Measurements from ENCODE around the gene CNTNAP5.

Gene CNTNAP5

DNA sequence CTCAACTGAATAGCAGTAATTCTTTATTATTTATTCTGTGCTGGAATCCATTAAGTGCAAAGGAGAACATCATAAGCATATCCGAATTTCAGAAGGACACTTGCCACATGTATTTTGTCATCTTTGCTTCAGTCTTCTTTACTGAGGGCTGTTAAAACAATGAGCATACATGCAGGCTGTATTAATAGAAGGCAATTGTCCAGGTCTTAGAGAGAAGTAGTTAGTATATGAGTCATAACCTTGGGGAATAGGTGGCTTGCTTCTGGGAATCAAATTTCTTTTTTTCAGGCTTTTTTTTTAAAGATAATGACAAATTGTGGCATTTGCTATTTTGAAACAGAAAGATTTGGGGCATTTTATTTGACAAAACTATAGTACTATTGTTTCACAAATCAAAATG lies 773.5 kb downstream of the CNTNAP5 start:
- H3K4me2 ChIP-seq (ENCODE audit: low read length), result no peak overlapping the region
- no peak for TF ChIP-seq EZH2phosphoT487 (IDR thresholded peaks at IDR 0.05; ENCODE audit: low read depth)
- no peak for TF ChIP-seq CTCF (IDR thresholded peaks at IDR 0.05; ENCODE audit: low read depth, low read length)
- H4K20me1 ChIP-seq (ENCODE audit: insufficient read depth, low read length), result no peaks in the 10 kb centered on the region
- H3K27me3 ChIP-seq (ENCODE audit: low read depth, low read length), result no peaks in the 10 kb centered on the region
- H3K9me3 ChIP-seq (ENCODE audit: insufficient read depth, low read length), result no peaks in the 10 kb centered on the region
- no peak overlapping the region for H3K27ac ChIP-seq (ENCODE audit: low read length)
- H3K4me3 ChIP-seq (ENCODE audit: low read length), result no peak overlapping the region
- H3K36me3 ChIP-seq (replicated peaks; ENCODE audit: low read depth, low read length), result no peaks in the 10 kb centered on the region
- H3K9ac ChIP-seq (ENCODE audit: low read length), result no peak overlapping the region
- H3K4me1 ChIP-seq (ENCODE audit: low read length), result no peaks in the 10 kb centered on the region
- no peak overlapping the region for H2AFZ ChIP-seq (ENCODE audit: low read depth, low read length)
- H3K79me2 ChIP-seq (ENCODE audit: low read length), result no peaks in the 10 kb centered on the region

- Histone ChIP-seq H3K4me3 (ENCODE audit: low read length) (no peak overlapping the region), H3K36me3 (replicated peaks; ENCODE audit: low read depth, low read length) (no peaks in the 10 kb centered on the region), H3K27me3 (ENCODE audit: low read depth, low read length) (no peaks in the 10 kb centered on the region), H4K20me1 (ENCODE audit: insufficient read depth, low read length) (no peaks in the 10 kb centered on the region), H2AFZ (ENCODE audit: low read depth, low read length) (0 out of 2 replicates have a peak overlapping the region, but pooled peaks have one; percentile 41), H3K27ac (ENCODE audit: low read length) (no peak overlapping the region), H3K4me2 (ENCODE audit: low read length) (peak overlapping the region; percentile 40), H3K9ac (ENCODE audit: low read length) (no peak overlapping the region), H3K79me2 (ENCODE audit: low read length) (no peaks in the 10 kb centered on the region), H3K4me1 (ENCODE audit: low read length) (peaks cover 21% of the 10 kb centered on the region), H3K9me3 (ENCODE audit: insufficient read depth, low read length) (no peaks in the 10 kb centered on the region)
- TF ChIP-seq CTCF (IDR thresholded peaks at IDR 0.05; ENCODE audit: low read depth, low read length) (peak; percentile 77), EZH2phosphoT487 (IDR thresholded peaks at IDR 0.05; ENCODE audit: low read depth) (no peak)
These were observed 779.2 kb downstream of the CNTNAP5 start for GRCh38 chr2:124804014-124804940.

- Histone ChIP-seq H3K79me2 (ENCODE audit: low read length) (no peaks in the 10 kb centered on the region), H4K20me1 (ENCODE audit: insufficient read depth, low read length) (no peaks in the 10 kb centered on the region), H3K27ac (ENCODE audit: low read length) (no peak overlapping the region), H3K4me3 (ENCODE audit: low read length) (no peak overlapping the region), H3K4me1 (ENCODE audit: low read length) (peaks cover 23% of the 10 kb centered on the region), H3K4me2 (ENCODE audit: low read length) (peak overlapping the region; percentile 40), H3K9me3 (ENCODE audit: insufficient read depth, low read length) (no peaks in the 10 kb centered on the region), H3K27me3 (ENCODE audit: low read depth, low read length) (no peaks in the 10 kb centered on the region), H3K36me3 (replicated peaks; ENCODE audit: low read depth, low read length) (no peaks in the 10 kb centered on the region), H3K9ac (ENCODE audit: low read length) (no peak overlapping the region), H2AFZ (ENCODE audit: low read depth, low read length) (no peak overlapping the region)
- no peak for TF ChIP-seq CTCF (IDR thresholded peaks at IDR 0.05; ENCODE audit: low read depth, low read length)
- no peak for TF ChIP-seq EZH2phosphoT487 (IDR thresholded peaks at IDR 0.05; ENCODE audit: low read depth)
These were observed 780.0 kb downstream of the CNTNAP5 start for GRCh38 chr2:124805060-124805459.

DNA sequence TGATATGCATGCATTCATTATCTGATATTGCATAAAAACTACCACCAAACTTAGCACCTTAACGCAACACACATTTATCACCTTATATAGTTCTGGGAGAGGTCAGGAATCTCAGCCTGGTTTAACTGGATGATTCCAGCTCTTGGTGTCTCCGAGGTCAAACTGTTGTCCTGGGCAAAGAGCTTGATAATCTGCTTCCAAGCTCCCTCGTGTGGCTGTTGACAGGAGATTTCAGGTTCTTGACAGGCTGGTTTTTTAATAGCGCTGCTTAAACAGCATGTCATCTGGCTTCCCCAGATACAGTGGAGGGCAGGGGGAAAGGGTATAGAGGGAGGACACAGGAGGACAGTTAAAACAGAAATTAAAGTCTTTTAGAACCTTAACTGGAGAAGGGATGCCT lies 785.0 kb downstream of the CNTNAP5 start:
- Histone ChIP-seq H3K27me3 (ENCODE audit: low read depth, low read length) (no peaks in the 10 kb centered on the region), H3K27ac (ENCODE audit: low read length) (no peak overlapping the region), H3K9ac (ENCODE audit: low read length) (no peak overlapping the region), H3K36me3 (replicated peaks; ENCODE audit: low read depth, low read length) (no peaks in the 10 kb centered on the region), H2AFZ (ENCODE audit: low read depth, low read length) (peak overlapping the region; percentile 62; the same call in 1 of the 2 replicates), H3K4me2 (ENCODE audit: low read length) (peak overlapping the region; percentile 45), H3K79me2 (ENCODE audit: low read length) (no peaks in the 10 kb centered on the region), H3K4me1 (ENCODE audit: low read length) (peaks cover 12% of the 10 kb centered on the region), H3K9me3 (ENCODE audit: insufficient read depth, low read length) (no peaks in the 10 kb centered on the region), H4K20me1 (ENCODE audit: insufficient read depth, low read length) (no peaks in the 10 kb centered on the region), H3K4me3 (ENCODE audit: low read length) (no peak overlapping the region)
- TF ChIP-seq CTCF (IDR thresholded peaks at IDR 0.05; ENCODE audit: low read depth, low read length) (peak; percentile 62), EZH2phosphoT487 (IDR thresholded peaks at IDR 0.05; ENCODE audit: low read depth) (no peak)
